Measurements from ENCODE around the gene EEF1A1.

GRCh38 chr6:73558624-73559398, 38.0 kb upstream of the EEF1A1 start:
- TF ChIP-seq POLR2AphosphoS5 (IDR thresholded peaks at IDR 0.05) (no peak), CTCF (IDR thresholded peaks at IDR 0.05) (no peak)

Data from breast epithelium (tissue), 3 donors.